GM12878 (cell line): ENCODE measurements around the gene ETNK1.

ENCODE experiments used
- CHD2 ChIP-seq: IDR thresholded peaks from 2 replicates; pipeline ENCODE4 v1.6.1; 2011; ENCODE audit warnings: low read depth, low read length, improper control_type of control experiment, borderline replicate concordance
- CTCF ChIP-seq, 3 experiments: IDR thresholded peaks in 2 of 3; conservative IDR thresholded peaks in 1 of 3; 2 replicates each; pipeline ENCODE4 v1.5.1; 2011; ENCODE audit warnings: low read depth in 3 of 3, low read length in 3 of 3, mild to moderate bottlenecking in 3 of 3, control low read depth in 2 of 3, moderate library complexity in 2 of 3, inconsistent platforms in 1 of 3, mixed read lengths in 1 of 3; ENCODE audit not compliant: control insufficient read depth in 2 of 3, insufficient read depth in 1 of 3; ENCODE audit errors: extremely low read depth in 1 of 3
- DPF2 ChIP-seq: fragments of 450-650 bp; IDR thresholded peaks from 2 replicates; pipeline ENCODE4 v1.6.1; 2017; ENCODE audit warnings: mild to moderate bottlenecking
- LARP7 ChIP-seq: fragments of 450-650 bp; IDR thresholded peaks from 2 replicates; pipeline ENCODE4 v1.6.1; 2017; ENCODE audit warnings: mild to moderate bottlenecking
- ZNF207 ChIP-seq: fragments of 450-650 bp; IDR thresholded peaks from 2 replicates; pipeline ENCODE4 v1.6.1; 2014; ENCODE audit warnings: antibody characterized with exemption, mild to moderate bottlenecking, borderline replicate concordance

DNA sequence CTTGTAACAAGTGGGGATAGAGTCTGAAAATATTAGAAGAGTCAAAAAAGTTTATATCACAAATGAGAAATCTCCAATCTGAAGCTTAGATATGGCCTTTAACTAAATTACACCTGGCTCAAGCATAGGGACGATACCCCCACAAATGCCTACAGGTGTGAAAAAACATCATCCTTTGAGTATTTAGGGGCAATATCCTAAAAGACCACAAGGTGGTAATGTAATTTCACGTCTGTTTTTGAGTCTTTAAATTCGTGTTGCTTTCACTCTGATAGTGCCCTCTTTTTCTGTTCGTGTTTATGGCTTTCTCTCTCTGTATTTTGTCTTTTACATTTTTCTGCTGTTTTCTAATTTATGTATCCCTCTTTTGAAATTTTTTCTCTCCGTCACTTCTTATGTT, 84.3 kb downstream of the ETNK1 start:
- peak; percentile 37 to 54 (median 45); a peak in 5 of 6 replicates for TF ChIP-seq CTCF (IDR thresholded peaks at IDR 0.05 in 2 of 3, conservative IDR thresholded peaks at IDR 0.05 in 1 of 3; ENCODE audit: control insufficient read depth in 2 of 3, extremely low read depth in 1 of 3, insufficient read depth in 1 of 3, low read depth in 3 of 3, low read length in 3 of 3)
- TF ChIP-seq ZNF207: no peak
- TF ChIP-seq LARP7: no peak
- no peak for TF ChIP-seq CHD2
- no peak for TF ChIP-seq DPF2
